Activated gamma-delta T cell (primary cell): ENCODE data around the gene TEPSIN.

Source experiments
- DNase-seq: peaks from one replicate; lab custom pipeline; 2025; lab: John Stamatoyannopoulos, UW

TEPSIN gene

GRCh38 chr17:81183316-81183715 lies 55.5 kb downstream of the TEPSIN start:
- DNase-seq, result no peak

GRCh38 chr17:81182596-81182995 lies 56.3 kb downstream of the TEPSIN start:
- no peak for DNase-seq

- no peak for DNase-seq
Measured at GRCh38 chr17:81181811-81182185, 57.1 kb downstream of the TEPSIN start.

GRCh38 chr17:81180836-81181810 lies 57.7 kb downstream of the TEPSIN start:
- no peak for DNase-seq

GRCh38 chr17:81179861-81180260 lies 59.0 kb downstream of the TEPSIN start:
- DNase-seq, result no peak

GRCh38 chr17:81179220-81179619 lies 59.6 kb downstream of the TEPSIN start:
- no peak for DNase-seq
